OCI-LY7 (cell line): ENCODE results near the gene EXO1.

Experiments used
- CTCF ChIP-seq: fragments of 200-600 bp; sonication (generic); conservative IDR thresholded peaks from 2 replicates; pipeline ENCODE4 v1.5.1; 2014; ENCODE audit warnings: mild to moderate bottlenecking, antibody characterized with exemption, low read length, moderate library complexity, mixed read lengths
- EZH2phosphoT487 ChIP-seq: fragments of 200-600 bp; sonication (generic); IDR thresholded peaks from 2 replicates; pipeline ENCODE4 v1.6.1; 2018; ENCODE audit warnings: low read depth, borderline replicate concordance, mild to moderate bottlenecking, mixed run types, antibody characterized with exemption, low read length, moderate library complexity, mixed read lengths

- TF ChIP-seq CTCF (no peak), EZH2phosphoT487 (no peak)
These were observed 24.1 kb upstream of the EXO1 start for GRCh38 chr1:241823925-241824324.
